Inferior parietal cortex (tissue), 1 donor: ENCODE results near the gene OTX2.

Experiments
- DNase-seq: peaks from one replicate; pipeline ENCODE4 v3.0.0-alpha.2; 2016; ENCODE audit errors: extremely low spot score

The OTX2 gene

GRCh38 chr14:56796259-56796658 lies 14.0 kb downstream of the OTX2 start:
- no peak for DNase-seq

GRCh38 chr14:56795284-56795622 lies 15.0 kb downstream of the OTX2 start:
- DNase-seq, result no peak

GRCh38 chr14:56794557-56795283 lies 15.6 kb downstream of the OTX2 start:
- no peak for DNase-seq

GRCh38 chr14:56794088-56794556 lies 16.2 kb downstream of the OTX2 start:
- no peak for DNase-seq

GRCh38 chr14:56789955-56790354 lies 20.3 kb downstream of the OTX2 start:
- DNase-seq, result no peak

GRCh38 chr14:56787530-56787929 lies 22.7 kb downstream of the OTX2 start:
- no peak for DNase-seq

- DNase-seq, result no peak
These were observed 27.6 kb downstream of the OTX2 start for GRCh38 chr14:56782711-56783110.

GRCh38 chr14:56774503-56774902 lies 35.8 kb downstream of the OTX2 start:
- no peak for DNase-seq

GRCh38 chr14:56770512-56770911 lies 39.8 kb downstream of the OTX2 start:
- no peak for DNase-seq

- DNase-seq, result no peak
These were observed 49.9 kb downstream of the OTX2 start for GRCh38 chr14:56760164-56760914.

GRCh38 chr14:56759633-56760032 lies 50.6 kb downstream of the OTX2 start:
- DNase-seq, result no peak

- DNase-seq, result no peak
These were observed 51.2 kb downstream of the OTX2 start for GRCh38 chr14:56759094-56759493.

GRCh38 chr14:56754921-56755320 lies 55.4 kb downstream of the OTX2 start:
- DNase-seq, result no peak

GRCh38 chr14:56753396-56753795 lies 56.9 kb downstream of the OTX2 start:
- no peak for DNase-seq

GRCh38 chr14:56752428-56752827 lies 57.9 kb downstream of the OTX2 start:
- no peak for DNase-seq

- no peak for DNase-seq
These were observed 58.8 kb downstream of the OTX2 start for GRCh38 chr14:56751471-56751870.
